Stimulated activated naive CD8-positive, alpha-beta T cell treated with anti-CD3 and anti-CD28 coated beads, Interleukin-15, amount 100 ng/mL, for 72 hours (primary cell): ENCODE measurements around the gene MEA1.
A peak's percentile ranks its signal among the peaks of the same experiment; 100 is the strongest.
"Not testable (repeated sequence)": the region's sequence is repeated elsewhere in the genome, so short reads cannot be mapped to it uniquely, and the experiment has no call there.

Source experiments
- ATAC-seq: fragments of 150-1000 bp; cut with Tn5 transposase; 2 replicates; pipeline ENCODE4 v1.10.0; 2021; ENCODE audit warnings: mild to moderate bottlenecking, moderate library complexity
- DNase-seq, 2 donors: peaks; one replicate each; pipeline ENCODE4 v3.0.0; 2021 to 2022
- H3K27ac Mint-ChIP-seq, 2 donors: one replicate each; pipeline ENCODE4 v1.8.0; 2022; ENCODE audit warnings: mild to moderate bottlenecking in 2 of 2, mixed read lengths in 2 of 2, moderate library complexity in 2 of 2
- H3K27me3 Mint-ChIP-seq: one replicate; pipeline ENCODE4 v1.8.0; 2022; ENCODE audit warnings: mixed read lengths
- H3K4me1 Mint-ChIP-seq: one replicate; pipeline ENCODE4 v1.8.0; 2022; ENCODE audit warnings: mild to moderate bottlenecking, mixed read lengths
- H3K4me3 Mint-ChIP-seq, 2 donors: one replicate each; pipeline ENCODE4 v1.8.0; 2022; ENCODE audit warnings: mild to moderate bottlenecking in 2 of 2, mixed read lengths in 2 of 2, moderate library complexity in 1 of 2
- H3K9me3 Mint-ChIP-seq, 2 donors: one replicate each; pipeline ENCODE4 v1.8.0; 2022; ENCODE audit warnings: mixed read lengths in 2 of 2

The MEA1 gene

DNA sequence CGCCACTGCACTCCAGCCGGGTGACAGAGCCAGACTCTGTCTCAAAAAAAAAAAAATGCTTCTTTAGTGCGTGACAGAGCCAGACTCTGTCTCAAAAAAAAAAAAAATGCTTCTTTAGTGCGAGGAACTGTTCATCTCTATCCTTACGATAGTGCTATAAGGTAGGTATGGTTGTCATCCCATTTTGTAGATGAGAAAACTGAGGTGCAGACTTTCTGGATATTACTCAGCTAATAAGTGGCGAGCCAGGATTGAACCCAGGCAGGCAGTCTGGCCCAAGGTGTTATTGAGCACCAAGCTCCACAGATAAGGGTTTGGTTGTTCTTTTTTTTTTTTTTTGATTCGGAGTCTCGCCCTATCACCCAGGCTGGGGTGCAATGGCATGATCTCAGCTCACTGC lies 11.9 kb downstream of the MEA1 start:
- H3K4me1 Mint-ChIP-seq, result no peaks in the 10 kb centered on the region
- no peak overlapping the region for H3K27ac Mint-ChIP-seq
- ATAC-seq (no peak), DNase-seq (no peak)
- no peak overlapping the region for H3K4me3 Mint-ChIP-seq
- no peaks in the 10 kb centered on the region for H3K27me3 Mint-ChIP-seq
- H3K9me3 Mint-ChIP-seq, result no peaks in the 10 kb centered on the region

DNA sequence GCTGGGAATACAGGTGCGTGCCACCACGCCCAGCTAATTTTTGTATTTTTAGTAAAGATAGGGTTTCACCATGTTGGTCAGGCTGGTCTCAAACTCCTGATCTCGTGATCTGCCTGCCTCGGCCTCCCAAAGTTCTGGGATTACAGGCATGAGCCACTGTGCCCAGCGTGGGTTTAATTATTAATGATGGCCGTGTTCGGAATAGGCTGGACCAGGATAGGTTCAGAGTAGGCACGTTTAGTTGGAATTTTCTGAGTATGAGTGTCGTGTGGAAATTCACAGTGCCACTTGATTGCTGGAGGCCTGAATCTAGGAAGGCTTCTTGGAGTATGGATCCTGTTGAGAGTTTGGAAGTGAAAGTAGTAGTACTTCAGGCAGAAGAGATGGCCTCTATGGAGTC lies 15.5 kb downstream of the MEA1 start:
- not testable (repeated sequence) for H3K27ac Mint-ChIP-seq, DNase-seq, H3K9me3 Mint-ChIP-seq, H3K4me3 Mint-ChIP-seq, H3K4me1 Mint-ChIP-seq, ATAC-seq, H3K27me3 Mint-ChIP-seq

DNA sequence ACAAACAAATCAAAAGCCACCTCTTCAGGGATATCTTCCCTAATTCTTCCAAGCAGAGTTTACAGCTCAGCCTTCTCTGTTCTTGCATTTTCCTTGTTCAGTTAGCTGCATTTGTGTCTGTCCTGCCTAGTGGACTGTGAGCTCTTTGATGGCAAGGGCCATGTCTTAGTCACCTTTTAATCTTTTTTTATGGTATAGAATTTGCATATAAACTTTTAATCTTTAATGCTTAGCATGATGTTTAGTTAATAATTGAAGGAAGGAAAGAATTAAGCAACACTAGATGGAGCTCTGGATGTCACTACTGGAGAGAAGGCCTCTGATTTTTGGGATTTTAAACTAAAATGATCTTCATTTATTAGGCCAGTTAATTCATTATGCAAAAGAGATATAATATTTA lies 17.2 kb downstream of the MEA1 start:
- Mint-ChIP-seq H3K4me1 (peaks cover 10% of the 10 kb centered on the region), H3K27ac (no peak overlapping the region), H3K4me3 (no peak overlapping the region), H3K9me3 (no peaks in the 10 kb centered on the region), H3K27me3 (no peaks in the 10 kb centered on the region)
- DNase-seq (no peak), ATAC-seq (no peak)

DNA sequence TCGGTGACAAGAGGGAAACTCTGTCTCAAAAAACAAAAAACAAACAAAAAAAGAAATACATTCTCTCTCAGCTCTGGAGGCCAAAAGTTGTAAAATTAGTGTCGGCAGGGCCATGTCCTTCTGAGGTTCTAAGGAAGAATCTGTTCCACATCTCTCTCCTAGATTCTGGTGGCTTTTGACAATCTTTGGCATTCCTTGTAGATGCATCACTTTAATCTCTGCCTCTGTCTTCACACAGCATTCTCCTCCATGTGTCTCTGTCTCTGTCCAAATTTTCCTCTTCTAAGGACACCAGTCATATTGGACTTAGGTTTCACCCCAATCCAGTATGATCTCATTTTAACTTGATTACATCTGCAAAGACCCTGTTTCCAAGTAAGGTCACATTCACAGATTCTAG lies 20.3 kb downstream of the MEA1 start:
- ATAC-seq (no peak), DNase-seq (no peak)
- Mint-ChIP-seq H3K4me1 (peaks cover 17% of the 10 kb centered on the region), H3K9me3 (no peaks in the 10 kb centered on the region), H3K4me3 (no peak overlapping the region), H3K27ac (no peak overlapping the region), H3K27me3 (no peaks in the 10 kb centered on the region)

DNA sequence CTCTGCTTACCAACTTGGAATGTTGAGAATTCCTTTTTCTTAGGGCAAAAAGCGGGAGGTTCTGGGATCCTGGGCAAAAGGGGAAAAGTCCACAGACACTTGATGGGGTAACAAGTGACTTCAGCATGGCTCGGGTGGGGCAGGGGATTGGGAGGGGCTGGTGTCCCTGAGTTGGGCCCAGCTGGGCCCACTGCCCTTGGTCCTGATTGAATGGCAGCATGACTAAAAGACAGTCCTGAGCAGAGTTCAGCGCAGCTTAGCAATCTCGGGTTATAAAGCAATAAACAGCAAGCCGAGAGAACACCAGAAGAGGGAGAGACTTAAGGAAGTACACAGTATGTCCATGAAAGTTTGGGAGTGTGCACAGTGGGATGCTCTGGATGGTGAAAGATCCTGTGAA lies 23.8 kb downstream of the MEA1 start:
- Mint-ChIP-seq H3K27me3 (no peaks in the 10 kb centered on the region), H3K27ac (no peak overlapping the region), H3K9me3 (no peaks in the 10 kb centered on the region), H3K4me1 (peaks cover 45% of the 10 kb centered on the region), H3K4me3 (no peak overlapping the region)
- ATAC-seq (no peak), DNase-seq (no peak)

DNA sequence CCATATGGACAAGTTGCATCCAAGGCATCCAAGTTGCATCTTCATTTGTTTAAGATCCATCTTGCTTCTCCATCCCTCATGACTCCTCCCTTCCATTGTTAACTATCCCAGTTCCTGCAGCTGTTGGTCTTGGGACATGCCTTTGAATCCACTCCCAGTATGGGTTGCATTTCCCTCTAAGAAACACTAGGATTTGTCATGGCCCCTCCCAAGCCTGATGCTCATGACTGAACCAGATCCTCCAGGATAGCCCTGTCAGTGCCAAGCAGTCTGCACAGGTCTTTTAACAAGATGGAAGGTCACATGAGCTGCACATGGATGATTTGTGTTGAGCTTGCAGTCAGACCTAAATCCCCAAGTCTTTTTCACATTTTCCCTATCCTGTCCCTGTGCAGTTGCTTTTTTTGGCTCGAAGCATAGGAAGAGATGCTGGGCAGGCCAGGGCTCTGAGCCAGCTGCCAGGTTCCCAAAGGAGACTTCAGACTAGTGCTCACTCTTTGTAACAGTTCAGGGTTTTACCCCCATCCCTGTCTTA lies 25.2 kb downstream of the MEA1 start:
- Mint-ChIP-seq H3K4me1 (peaks cover 48% of the 10 kb centered on the region), H3K27me3 (no peaks in the 10 kb centered on the region)

DNA sequence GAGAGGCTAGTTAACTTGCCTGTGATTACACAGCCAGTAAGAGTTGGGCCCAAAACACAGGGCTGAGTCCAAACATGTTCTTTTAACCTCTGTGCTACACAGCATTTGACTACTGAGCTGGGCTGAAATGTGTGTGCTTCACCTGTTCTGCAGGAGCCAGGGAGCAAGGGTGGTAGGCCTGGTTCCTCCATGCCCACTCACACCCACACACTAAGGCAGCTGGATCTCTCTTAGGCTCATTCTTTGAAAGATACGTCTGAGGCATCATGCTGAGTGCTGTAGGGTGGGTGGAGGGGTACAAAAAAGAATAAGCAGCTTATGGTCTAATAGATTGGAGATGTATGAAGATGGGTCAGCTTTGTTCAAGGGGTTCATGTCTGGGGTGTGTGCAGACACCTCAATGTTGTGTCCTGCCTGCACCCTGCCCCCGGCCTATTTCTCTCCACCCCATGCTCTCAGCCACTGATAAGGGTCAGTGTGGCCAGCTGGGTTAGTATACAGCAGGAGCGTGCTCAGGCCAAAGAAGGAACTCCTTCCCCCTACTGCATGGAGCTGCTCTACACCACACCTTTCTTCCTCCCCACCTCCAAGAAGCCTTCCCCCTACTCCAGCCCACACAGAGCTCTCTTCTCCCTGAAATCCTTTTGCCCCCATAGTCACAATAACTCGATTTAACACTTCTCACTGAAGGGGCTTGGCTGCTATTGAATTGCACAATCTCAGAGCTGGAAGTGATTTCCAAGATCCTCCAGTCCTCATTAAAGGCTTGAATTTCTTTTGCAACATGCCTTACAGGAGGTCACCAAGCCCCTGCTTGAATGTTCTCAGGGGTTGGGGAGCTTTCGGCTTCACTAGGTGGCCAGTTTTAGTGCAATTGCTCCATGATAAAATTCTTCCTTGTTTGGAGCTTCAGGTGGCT lies 26.0 kb downstream of the MEA1 start:
- Mint-ChIP-seq H3K4me3 (no peak overlapping the region), H3K27ac (no peak overlapping the region), H3K4me1 (peaks cover 50% of the 10 kb centered on the region), H3K27me3 (no peaks in the 10 kb centered on the region), H3K9me3 (no peaks in the 10 kb centered on the region)
- no peak for ATAC-seq
- DNase-seq, result no peak

More for the DNA sequence above, 25.2 kb downstream of the MEA1 start:
- ATAC-seq (no peak), DNase-seq (no peak)
- H3K4me3 Mint-ChIP-seq, result no peak overlapping the region
- H3K9me3 Mint-ChIP-seq, result no peaks in the 10 kb centered on the region
- H3K27ac Mint-ChIP-seq, result no peak overlapping the region

DNA sequence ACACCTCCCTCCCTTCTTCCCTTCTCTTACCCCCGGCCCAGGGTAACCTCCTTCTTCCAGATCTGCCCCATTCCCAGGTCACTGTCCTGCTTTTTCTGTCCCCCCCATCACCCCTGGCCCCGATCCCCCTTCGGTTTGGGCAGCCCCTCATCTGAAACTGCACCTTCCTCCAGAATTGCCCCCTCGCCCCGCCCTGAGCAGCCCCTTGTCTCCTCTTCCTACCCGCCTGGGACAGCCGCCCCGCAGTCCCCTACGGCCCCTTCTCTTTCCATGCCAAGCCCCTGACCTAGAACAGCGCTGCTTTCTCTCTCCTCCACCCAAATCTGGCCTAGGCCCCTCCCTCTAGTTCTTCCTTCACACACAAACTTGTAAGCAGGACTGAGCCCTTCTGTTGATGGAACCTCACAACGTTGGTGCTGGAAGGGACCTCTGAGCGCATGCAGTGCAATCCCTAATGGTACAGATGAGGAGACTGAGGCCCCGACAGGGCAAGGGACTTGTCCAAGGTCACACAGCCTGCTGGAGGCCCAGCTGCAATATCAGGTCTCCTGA lies 28.7 kb downstream of the MEA1 start:
- no peak for ATAC-seq
- peaks cover 56% of the 10 kb centered on the region for H3K4me1 Mint-ChIP-seq
- DNase-seq, result no peak
- H3K9me3 Mint-ChIP-seq, result no peaks in the 10 kb centered on the region
- H3K4me3 Mint-ChIP-seq, result peak overlapping the region; percentile 92
- H3K27ac Mint-ChIP-seq, result peak overlapping the region; percentile 71 to 94
- H3K27me3 Mint-ChIP-seq, result no peaks in the 10 kb centered on the region

DNA sequence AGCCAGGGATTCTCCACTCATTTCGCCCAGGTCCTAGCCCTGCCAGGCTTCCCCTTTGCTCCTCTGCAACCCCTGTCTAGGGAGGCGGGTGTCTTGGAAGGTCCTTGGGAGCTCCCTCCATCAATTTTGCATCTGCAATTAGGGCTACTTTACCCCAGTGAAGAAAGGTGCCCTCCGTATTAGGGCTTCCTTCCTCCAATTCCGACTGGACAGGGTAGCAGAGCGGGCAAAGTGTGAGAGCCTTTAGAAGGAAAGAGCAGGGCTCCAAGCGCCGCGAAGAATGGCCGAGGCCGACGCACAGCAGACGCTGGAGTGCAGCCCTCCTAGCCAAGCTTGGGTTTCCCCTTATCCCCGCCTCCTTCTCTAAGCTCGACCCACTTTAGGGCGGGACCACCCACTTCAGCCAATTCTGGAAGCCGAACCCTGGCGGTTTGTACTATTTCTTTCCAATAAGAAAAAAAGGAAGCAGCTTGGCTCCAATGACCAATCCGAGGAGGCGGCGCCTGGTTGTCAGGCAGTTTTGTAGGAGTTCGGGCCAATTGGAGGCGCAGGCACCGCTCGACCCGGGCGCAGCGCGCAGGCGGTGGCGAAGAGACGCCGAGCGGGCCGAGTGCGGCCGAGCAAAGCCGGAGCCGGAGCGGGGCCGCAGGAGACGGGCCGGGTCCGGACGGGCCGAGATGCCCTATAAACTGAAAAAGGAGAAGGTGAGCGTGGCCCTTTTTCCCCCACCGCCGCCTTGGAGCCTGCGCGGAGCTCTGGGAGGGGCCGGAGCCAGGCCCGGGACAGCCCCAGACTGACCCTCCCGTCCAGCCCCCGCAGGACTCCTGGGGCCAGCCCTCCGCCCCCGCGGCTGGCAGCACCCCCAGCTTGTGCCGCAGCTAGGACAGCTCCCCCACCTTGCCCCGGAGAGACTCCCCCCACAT lies 29.5 kb downstream of the MEA1 start, which contains the start of gene PPP2R5D:
Gene PPP2R5D, plus strand, starts transcription at position 570 of the 923 bp plus-strand sequence. Its CDS starts 108 bp downstream, at position 678.
- Mint-ChIP-seq H3K27me3 (no peaks in the 10 kb centered on the region), H3K27ac (peak within 1 kb of the TSS; percentile 94), H3K9me3 (no peaks in the 10 kb centered on the region), H3K4me1 (peaks cover 62% of the 10 kb centered on the region), H3K4me3 (peak within 1 kb of the TSS; percentile 92)
- peak; percentile 95 to 98 for DNase-seq
- peak; percentile 94 for ATAC-seq

DNA sequence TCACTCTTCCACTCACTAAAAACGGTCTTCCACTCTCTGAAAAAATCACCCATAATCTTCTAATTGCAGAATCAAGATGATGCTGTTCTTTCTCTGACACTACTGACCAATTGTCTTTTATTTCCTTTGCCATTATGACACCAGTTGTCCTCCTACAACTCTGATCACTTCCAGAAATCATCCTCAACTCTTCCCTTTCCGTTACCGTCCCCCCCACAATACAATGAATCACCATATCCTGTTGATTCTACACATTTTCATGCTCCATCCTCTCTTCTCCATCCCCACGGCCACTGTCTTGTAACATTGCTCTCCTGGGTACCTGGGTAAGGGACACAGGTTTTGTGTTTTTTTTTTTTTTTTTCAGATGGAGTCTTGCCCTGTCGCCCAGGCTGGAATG lies 31.9 kb downstream of the MEA1 start:
- H3K9me3 Mint-ChIP-seq, result no peaks in the 10 kb centered on the region
- DNase-seq, result no peak
- ATAC-seq, result no peak
- H3K27me3 Mint-ChIP-seq, result no peaks in the 10 kb centered on the region
- no peak overlapping the region for H3K4me3 Mint-ChIP-seq
- no peak overlapping the region for H3K27ac Mint-ChIP-seq
- H3K4me1 Mint-ChIP-seq, result peaks cover 61% of the 10 kb centered on the region

DNA sequence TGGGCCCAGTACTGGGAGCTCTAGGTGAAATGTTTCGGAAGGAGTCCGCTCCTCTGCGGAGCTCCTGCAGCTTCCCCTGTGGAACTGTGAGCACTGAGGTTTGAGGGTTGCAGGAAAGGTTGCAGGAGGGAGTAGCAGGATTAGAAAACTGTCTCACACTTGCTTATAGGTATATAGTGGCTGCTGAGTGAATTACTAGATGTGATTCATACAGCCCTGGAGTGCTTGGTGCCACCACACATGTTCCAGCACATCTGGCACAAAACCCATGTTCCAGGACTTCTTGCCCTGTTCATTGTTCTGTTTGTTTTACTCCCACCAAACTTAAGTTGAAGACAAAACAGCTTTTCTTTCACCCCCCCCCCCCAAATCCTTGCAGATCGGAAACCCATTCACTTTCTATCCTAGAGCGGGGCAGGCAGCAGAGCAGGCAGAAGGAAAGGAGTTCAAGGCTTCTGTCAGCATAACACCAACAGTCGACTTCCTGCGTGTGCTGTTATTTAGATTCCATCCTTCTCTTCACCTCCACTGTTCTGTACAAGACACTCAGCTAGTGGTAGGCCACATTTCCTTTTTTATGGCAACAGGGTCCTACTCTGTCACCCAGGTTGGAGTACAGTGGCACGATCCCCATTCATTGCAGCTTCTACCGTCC lies 34.1 kb downstream of the MEA1 start:
- H3K27ac Mint-ChIP-seq, result peak overlapping the region; percentile 94 to 97
- ATAC-seq (peak; percentile 23), DNase-seq (no peak)
- peak overlapping the region; percentile 93 to 96 for H3K4me3 Mint-ChIP-seq
- H3K9me3 Mint-ChIP-seq, result no peaks in the 10 kb centered on the region
- H3K4me1 Mint-ChIP-seq, result peaks cover 63% of the 10 kb centered on the region
- no peaks in the 10 kb centered on the region for H3K27me3 Mint-ChIP-seq

DNA sequence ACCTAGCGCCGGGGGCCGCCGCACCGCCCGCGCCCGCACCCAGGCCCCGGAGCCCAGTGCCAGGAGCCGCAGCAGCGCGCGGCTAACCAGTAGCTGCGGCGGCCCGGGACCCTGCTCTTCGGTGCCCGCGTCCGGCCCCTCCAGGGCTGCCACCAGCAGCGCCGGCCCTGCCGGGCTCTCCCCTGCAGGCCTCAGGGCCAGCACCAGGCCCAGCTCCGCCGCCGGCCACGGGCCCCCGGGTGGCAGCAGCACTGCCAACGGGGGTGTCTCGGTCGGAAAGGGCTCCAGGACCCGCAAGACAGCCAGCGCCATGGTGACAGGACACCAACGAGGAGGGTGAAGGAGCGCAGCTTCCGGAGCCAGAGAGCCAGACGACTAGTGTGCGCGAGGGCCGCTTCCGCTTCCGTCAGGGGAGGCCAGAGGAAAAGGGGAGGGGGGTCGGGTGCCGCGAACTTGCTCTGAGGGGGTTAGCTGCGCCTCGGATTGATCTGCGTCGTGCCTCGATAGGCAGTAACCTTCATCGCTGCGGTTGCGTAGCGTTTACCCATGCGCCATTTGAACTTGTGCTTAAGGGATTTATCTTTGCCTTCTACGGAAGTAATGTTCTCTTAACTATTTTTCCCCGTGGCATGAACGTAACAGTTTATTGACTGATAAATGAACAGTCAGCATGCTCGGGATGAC lies 34.8 kb downstream of the MEA1 start, which contains the start of gene PEX6:
Gene PEX6, minus strand, starts transcription at position 343 of the 684 bp plus-strand sequence. Its CDS starts 31 bp downstream, at position 312.
- peak within 1 kb of the TSS; percentile 93 to 96 for H3K4me3 Mint-ChIP-seq
- DNase-seq (peak; percentile 93), ATAC-seq (peak; percentile 97)
- no peaks in the 10 kb centered on the region for H3K9me3 Mint-ChIP-seq
- H3K27ac Mint-ChIP-seq, result peak within 1 kb of the TSS; percentile 94 to 97
- no peaks in the 10 kb centered on the region for H3K27me3 Mint-ChIP-seq
- peaks cover 64% of the 10 kb centered on the region for H3K4me1 Mint-ChIP-seq

DNA sequence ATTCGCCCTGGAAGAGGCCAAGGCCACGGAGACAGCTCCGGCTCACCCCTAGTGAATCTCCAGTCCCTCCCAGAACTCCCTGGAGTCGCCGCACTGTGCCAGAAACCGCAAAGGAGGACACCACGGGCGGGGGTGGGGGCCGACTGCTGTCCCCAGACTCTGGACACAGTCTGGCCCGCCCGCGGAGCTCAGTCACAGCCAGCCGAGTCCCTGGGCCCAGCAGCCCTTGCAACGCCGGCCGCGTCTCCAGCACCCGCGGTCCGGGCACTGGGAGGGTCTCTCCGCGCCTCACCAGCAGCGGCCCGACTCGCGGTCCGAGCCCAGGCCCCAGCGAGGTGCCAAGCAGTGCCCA lies 35.3 kb downstream of the MEA1 start:
- DNase-seq (peak in 1 of 2 donors; percentile 25), ATAC-seq (no peak)
- Mint-ChIP-seq H3K4me1 (peaks cover 59% of the 10 kb centered on the region), H3K4me3 (peak overlapping the region; percentile 66 to 92), H3K27ac (peak overlapping the region; percentile 86 to 93), H3K27me3 (no peaks in the 10 kb centered on the region), H3K9me3 (no peaks in the 10 kb centered on the region)

DNA sequence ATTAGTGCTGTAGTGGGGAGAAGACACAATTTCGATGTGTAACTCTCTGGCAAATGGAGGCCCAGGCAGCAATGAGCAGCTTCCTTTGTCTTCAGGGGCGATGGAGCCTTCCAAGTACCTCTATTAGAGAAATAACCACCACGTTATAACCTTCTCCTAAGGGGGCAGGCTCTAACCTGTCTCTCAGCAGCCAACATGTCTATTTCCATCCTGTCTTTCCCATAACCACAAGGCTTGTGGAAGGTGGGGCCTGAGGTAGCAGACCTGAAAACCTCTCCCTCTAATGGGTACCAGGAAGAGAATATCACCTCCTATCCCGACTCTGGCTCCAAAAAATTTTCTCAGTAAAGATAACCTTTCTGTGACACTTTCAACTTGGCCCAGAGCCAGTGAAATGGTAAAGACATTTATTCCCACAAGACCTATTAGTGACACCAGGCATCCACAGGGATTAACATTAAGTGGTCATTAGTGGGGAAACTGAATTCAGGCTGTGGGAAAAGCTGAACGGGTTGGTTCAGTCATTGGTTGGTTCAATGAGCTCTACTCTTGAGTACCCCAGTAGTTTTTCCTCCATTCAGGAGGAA lies 38.7 kb downstream of the MEA1 start:
- Mint-ChIP-seq H3K9me3 (no peaks in the 10 kb centered on the region), H3K27ac (no peak overlapping the region), H3K4me3 (no peak overlapping the region), H3K27me3 (no peaks in the 10 kb centered on the region), H3K4me1 (peaks cover 68% of the 10 kb centered on the region)
- DNase-seq (no peak), ATAC-seq (no peak)
